Measurements from ENCODE around the gene FGFR2.
"Not testable (repeated sequence)": the region's sequence is repeated elsewhere in the genome, so short reads cannot be mapped to it uniquely, and the experiment has no call there.

FGFR2 gene

DNA sequence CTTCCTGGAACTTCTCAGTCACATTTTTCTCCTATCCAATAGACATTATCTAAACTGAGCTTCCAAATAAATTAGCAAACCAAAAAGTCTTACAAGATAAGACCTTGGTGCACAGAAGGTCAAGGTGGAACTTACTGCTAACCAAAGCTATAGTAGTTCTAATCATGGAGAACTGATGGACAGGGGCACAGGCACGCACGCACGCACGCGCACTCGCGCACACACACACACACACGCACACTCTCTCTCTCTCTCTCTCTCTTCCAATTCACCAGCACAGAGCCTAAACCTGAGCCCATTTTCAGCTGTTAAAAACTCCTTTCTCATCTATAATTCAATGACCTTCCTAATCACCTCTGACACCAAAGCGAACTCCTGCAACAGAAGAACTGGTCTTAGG, 7.5 kb downstream of the FGFR2 start:
- DNase-seq (ENCODE audit: low read depth) = no peak

DNA sequence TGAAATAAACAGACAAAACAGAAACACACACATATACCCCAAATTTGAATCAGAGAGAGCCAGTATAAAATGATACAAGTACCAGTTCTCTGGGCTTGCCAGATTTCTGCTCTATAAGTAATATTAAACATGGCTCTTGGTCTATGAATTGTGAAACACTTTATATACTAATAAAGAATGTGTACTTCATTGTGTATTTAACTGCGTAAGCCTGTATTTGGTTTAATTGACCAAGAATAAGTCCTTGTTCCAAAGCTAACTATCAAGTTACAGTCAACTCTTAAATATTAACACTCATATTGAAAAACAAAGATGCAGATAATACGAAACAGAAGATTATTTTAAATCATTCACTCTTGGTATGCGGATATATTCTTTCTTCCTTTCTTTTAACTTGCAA, 8.7 kb downstream of the FGFR2 start:
- DNase-seq (ENCODE audit: low read depth) = no peak

- no peak for DNase-seq (ENCODE audit: low read depth)
These were observed 14.4 kb downstream of the FGFR2 start for GRCh38 chr10:121583857-121584256.

DNA sequence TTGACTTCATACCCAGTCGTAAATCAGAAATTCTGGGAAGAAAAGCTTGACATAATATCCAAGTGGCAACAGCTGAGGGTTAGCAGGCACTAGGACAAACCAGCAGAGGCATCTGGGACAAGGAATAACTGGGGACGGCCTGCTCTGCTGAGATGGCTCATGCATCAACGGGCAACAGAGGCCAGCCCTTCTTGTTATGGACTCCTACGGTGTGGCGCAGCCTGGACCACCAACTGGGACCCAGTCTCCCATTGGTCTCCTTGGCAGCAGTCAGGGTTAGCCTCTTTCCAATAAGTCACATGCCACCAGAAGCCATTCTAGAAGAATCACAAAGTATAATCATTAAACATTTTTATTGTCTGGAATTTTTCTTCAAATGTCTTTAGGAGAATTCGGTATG, 15.0 kb downstream of the FGFR2 start:
- no peak for DNase-seq (ENCODE audit: low read depth)

DNA sequence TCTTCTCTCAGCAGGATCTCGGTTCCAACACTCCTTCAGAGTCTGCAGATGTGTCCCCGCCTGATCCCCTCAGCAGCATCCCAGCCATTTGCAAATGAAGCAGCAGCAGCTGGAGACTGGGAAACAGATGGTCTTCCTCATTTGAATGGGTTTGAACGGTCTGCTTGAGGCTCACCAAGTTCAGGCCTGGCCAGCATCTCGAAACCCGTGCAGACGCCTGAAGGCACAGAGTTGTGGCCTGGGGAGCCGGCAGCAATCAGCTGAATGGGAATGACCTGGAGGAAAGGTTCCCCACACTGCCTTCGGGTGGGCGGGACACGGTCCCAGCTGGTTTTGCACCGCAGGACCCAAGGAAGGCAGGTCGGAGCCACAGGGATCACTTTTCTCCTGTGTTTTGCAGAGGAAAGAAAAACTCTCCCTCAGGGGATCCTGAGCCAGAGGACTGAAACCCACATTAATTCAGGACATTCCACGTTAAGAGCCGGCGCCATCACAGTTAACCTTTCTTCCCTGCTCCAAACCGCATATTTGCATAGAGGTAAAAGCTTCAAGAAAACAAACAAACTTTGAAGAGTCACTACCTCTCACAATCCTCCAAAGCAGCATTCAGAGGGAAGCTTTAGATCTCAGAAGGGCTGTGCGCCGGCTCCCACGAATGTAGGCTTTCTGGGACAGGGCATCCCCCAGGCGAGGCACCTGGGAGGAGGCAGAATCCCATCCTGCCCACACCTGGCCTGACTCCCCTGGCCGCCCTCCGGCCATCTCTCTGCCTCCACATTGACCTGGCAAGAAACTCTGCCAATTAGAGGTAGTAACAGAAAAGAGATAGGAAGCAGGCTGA, 17.7 kb downstream of the FGFR2 start:
- DNase-seq (ENCODE audit: low read depth) = no peak

DNA sequence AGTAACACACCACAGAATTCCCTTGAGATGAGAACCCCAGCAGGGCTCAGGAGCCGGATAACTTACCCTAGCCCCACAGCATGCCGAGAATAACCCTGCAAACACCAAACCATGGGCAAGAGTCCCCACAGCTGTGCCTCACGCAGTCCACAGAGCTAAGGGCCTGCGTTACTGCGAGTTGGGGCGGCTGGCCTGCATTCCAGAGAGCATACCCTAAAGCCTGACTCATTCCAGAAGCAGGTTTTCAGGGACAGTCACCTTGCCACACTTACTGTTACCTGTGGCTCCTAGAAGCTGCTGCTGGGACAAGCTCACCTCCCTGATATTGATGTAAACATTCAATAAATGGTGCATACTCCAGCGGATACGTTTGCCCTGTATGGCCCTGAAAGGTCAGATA, 18.6 kb downstream of the FGFR2 start:
- no peak for DNase-seq (ENCODE audit: low read depth)

DNA sequence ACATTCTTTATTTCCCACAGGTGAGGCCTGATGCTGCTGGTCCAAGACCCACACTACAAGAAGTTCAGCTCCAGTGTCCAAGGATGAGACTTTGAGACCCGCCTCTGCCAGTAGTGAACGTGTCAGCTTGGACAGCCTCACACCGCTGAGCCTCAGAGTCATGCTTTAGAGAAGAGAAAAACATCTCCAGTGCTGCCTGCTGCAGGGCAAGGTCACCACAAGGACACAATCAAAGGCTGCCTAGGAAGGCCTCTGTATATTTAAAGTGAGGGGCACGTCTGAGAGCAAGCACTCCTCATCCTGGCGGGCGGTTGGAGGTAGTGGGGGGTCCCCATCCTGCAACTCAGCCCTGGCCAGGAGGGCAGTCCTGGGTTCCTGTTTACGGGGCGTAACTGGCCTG, 19.3 kb downstream of the FGFR2 start:
- DNase-seq (ENCODE audit: low read depth) = no peak

DNA sequence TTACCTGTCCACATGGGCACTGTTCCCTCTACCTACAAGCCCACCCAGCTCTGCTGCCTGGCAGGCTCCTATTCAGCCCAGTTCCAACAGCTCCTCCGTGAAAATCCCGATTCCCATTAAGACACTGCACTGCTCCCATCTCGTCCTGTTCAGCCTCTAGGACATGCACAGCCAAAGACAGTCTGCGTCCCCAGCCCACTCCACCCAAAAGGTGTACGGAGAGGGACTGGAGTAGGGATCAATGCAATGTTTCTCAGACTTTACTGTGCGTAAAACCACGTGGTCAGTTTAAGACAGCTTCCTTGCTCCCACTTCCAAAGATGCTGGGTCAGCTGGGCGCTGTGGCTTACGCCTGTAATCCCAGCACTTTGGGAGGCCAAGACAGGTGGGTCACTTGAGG, 19.9 kb downstream of the FGFR2 start:
- no peak for DNase-seq (ENCODE audit: low read depth)

GRCh38 chr10:121577568-121577967, 20.7 kb downstream of the FGFR2 start:
- no peak for DNase-seq (ENCODE audit: low read depth)

DNA sequence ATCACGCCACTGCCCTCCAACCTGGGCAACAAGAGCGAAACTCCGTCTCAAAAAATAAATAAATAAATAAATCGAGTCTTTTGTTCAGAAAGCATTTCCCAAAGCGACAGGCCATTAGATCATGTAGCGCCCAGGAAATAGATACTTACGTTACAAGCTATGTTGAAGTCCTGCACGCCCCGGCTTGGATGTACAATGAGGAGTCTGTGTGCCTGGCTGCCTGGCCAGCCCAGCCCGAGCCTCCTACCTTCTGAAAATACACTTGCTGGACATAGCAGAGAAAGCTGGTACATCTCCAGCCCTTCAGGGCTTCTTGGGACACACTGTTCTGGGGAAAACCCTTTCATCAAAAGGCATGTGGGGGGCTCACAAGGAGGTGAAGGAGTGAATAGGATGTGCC, 22.1 kb downstream of the FGFR2 start:
- no peak for DNase-seq (ENCODE audit: low read depth)

DNA sequence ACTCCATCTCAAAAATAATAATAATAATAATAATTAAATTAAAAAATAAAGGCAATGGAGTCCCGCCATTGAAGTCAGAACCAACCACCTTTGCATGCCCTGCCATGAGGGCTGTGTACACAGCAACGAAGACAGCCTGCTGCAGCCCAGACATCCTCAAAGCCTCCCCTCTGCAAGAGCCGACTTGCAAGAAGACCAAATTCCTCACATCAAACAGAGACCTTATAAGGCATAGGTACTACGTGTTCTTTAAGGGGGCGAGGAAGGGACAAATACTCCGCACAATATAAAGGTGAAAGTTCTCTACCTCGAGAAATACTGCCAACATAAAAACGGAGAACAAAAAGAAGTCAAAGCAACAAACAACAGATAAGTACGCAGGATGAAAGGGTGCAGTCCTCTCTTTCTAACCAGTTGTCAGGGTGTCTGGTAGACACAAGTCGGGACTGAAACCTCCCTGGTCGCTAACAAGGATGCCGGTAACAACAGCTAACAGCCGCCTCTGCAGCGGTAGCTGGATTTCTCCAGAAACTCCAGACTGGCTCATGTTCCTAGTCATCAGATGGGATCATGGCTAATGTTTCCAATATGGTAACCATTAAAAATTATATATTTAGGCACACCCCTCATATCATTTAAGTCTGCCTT, 23.6 kb downstream of the FGFR2 start:
- no peak for DNase-seq (ENCODE audit: low read depth)

GRCh38 chr10:121573538-121573941, 24.7 kb downstream of the FGFR2 start:
- DNase-seq (ENCODE audit: low read depth) = no peak

- no peak for DNase-seq (ENCODE audit: low read depth)
These were observed 25.2 kb downstream of the FGFR2 start for GRCh38 chr10:121572859-121573537.

GRCh38 chr10:121570315-121570714, 27.9 kb downstream of the FGFR2 start:
- DNase-seq (ENCODE audit: low read depth) = no peak

- DNase-seq (ENCODE audit: low read depth) = no peak
These were observed 30.0 kb downstream of the FGFR2 start for GRCh38 chr10:121568275-121568674.

- DNase-seq (ENCODE audit: low read depth) = no peak
These were observed 30.7 kb downstream of the FGFR2 start for GRCh38 chr10:121567569-121567968.

DNA sequence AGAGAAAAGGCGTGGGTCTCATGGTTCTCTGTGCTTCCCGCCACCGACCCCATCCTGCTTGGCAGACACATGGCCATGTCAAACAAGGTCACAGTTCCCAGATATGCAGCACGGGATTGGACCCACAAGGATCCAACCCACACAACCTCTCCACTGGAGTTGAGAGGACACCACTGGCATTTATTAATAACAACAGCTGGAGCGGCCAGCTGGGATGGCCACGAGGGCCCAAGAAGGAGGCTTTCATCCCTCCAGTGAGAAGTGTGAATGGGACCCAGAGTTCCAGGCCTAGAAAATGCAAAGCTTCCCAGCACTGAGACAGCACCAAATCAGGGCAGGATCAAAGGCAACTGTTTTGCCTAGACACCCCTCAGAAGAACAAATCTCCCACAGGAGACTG, 31.5 kb downstream of the FGFR2 start:
- DNase-seq (ENCODE audit: low read depth) = no peak

DNA sequence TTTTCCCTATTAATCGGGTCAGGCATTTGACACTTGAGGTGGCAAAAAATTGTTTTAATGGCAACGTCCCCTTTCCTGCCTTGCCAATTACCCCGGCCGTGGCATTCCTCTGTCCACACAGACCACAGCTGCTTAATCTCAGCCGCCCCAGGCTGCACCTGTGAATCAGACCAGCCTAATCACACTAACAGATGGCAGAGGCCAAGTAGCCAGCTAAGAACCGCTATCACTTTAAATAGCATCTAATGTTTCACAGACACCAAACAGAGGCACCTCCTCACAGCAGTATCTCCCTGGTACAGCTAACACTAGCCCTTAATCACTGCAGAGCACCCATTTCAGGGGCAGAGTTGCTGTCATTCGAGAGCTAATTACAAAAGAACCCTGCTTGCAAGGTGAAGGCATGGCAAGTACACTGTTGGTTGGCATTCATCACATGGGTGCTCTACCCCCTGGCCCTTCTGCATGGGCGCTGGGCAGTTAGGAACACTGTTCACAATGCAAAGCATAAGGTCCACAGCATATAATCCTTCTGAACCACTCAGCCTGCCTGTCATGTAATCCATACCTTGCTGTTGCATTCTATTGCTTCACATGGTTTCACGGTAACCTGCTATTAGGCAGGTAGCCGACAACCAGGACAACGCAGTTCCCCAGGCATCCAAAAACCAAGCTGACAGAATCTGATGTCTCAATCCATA, 38.8 kb downstream of the FGFR2 start:
- DNase-seq (ENCODE audit: low read depth) = no peak

DNA sequence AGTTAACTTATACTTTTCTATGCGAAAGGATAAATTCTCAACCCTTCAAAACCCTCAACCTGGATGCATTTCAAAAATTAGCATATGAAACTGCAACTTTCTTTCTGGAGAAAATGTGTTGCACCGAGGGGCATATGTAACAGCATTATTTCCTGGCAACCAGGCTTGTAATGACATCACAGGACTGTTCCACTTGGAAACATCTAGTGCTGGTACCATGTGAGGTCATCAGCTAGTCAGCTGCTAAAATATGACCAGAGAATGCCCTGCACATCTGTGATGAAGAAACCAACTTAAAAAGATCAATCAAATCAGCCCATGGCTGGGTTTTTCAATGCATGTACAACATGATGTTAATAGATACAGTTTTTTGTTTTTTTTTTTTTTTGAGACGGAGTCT, 40.0 kb downstream of the FGFR2 start:
- no peak for DNase-seq (ENCODE audit: low read depth)

DNA sequence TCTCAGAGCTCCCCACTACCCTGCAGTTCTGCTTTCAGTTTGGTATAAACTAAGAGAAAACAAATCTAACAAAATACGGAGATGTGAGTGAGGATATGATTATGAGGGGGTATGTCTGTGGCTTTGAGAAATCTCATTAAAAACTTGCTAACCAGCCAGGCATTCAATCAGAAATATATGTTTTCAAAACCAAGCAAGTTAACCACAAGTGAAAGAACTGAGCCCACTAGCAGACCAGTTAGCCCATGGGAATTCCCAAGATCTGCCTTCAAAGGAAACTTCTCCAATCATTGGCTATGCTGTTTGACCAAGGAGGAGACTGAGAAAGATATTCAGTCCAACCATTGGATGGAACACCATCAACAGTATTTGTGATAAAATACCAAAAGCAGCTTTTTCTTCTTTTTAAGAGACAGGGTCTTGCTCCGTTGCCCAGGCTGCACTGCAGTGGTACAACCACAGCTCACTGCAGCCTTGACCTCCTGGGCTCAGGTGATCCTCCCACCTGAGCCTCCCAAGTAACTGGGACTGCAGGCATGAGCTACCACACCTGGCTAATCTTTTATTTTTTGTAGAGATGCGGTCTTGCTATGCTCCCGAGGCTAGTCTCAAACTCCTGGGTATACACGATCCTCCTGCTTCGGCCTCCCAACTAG, 41.2 kb downstream of the FGFR2 start:
- no peak for DNase-seq (ENCODE audit: low read depth)

DNA sequence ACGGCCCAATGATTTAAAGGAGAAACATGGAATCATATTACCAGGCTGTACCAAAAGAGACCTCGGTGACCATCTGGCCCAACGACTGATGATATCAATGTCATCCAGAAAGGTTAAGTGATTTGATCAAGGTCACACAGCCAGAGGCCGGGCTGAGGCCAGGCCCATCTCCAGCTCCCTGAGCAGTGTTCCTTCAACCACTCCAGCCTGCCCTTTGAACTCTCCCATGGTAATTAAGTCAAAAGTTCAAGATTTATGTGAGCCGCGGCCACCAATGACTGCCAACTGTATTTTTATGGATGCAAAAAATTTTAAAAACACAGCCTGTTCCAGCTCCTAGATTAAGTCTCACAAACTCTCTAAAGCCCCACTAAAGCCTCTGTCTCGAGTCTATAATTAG, 41.8 kb downstream of the FGFR2 start:
- DNase-seq (ENCODE audit: low read depth) = no peak

DNA sequence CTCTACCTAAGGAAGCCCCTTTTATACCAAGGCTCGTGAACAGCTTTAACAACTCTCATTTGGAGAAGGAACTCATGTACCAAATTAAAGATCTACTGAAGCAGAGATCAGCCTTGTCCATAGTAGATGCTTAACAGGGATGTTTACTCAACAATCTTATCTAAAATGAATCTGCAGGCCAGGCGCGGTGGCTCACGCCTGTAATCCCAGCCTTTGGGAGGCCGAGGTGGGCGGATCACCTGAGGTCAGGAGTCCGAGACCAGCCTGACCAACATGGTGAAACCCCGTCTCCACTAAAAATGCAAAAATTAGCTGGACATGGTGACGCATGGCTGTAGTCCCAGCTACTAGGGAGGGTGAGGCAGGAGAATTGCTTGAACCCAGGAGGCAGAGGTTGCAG, 43.3 kb downstream of the FGFR2 start:
- DNase-seq (ENCODE audit: low read depth) = not testable (repeated sequence)
